GM19035 (cell line): Measurements from ENCODE around the gene IMMP2L.

Source experiments
- ATAC-seq: cut with Tn5 transposase; IDR thresholded peaks from one replicate; pipeline ENCODE4 v1.9.1; 2021; ENCODE audit not compliant: unreplicated experiment

The IMMP2L gene

GRCh38 chr7:111229181-111229740 lies 333.0 kb downstream of the IMMP2L start:
- ATAC-seq: no peak

DNA sequence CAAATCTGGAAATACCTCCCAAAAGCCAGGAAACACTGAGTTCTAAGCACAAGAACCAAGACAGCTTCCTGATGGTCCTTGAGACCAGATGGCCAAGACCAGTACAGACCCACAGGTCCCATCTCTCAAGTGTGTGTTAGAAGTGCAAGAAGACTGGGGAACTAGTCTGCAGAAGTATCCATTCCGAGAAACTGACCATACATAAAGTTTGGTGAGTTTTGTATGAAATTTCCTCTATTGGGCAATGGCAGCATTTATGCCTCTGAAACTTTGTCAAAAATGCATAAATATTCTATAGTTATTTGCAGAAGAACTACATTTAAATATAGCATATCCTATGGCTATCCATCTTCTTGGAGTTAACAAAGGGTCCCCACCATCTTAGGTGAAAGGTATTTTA lies 333.9 kb downstream of the IMMP2L start:
- no peak for ATAC-seq

GRCh38 chr7:111226800-111227199 lies 335.5 kb downstream of the IMMP2L start:
- ATAC-seq: no peak

- ATAC-seq: no peak
Observed at GRCh38 chr7:111224354-111225231, 337.7 kb downstream of the IMMP2L start.

DNA sequence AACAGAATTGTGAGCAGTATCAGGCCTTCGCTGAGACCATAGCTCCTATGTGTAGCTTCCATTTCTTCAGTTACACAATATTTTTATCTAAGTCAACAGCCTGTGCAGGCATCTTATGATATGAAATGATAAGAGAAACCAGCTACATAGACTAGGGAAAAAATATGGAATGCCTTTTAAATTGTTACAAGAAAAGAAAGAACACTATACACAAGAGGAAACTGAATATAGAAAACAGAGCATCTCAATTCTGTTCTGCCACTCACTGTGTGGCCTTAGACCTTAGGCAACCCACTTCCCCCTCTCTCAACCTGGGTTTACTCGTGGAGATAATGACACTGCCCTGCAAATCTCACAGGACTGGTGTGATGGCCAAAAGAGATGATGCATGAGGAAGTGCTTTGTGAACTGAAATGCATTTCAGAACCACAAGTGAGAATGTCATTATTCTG lies 338.5 kb downstream of the IMMP2L start:
- ATAC-seq: no peak

DNA sequence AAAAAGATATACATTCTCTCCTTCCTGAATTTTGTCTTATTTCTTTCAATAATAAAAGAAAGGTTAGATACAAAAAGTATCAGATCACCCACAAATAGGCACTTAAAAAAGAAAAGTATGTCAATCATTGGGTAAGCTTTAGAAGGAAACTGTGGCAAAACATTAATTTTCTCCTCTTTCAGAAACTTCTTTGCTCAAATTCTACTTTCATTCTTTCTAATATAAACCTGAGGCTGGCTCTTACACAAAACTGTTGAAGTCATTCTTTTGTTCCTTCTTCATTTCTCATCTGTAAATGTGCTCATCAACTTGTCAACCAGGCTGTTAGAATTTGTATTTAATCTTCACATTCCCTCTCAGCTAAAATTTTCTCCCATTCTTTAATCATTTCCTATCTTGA lies 346.7 kb downstream of the IMMP2L start:
- ATAC-seq: no peak

- no peak for ATAC-seq
Observed at GRCh38 chr7:111212857-111213523, 349.3 kb downstream of the IMMP2L start.

- ATAC-seq: no peak
Observed at GRCh38 chr7:111210996-111211395, 351.3 kb downstream of the IMMP2L start.

- ATAC-seq: no peak
Observed at GRCh38 chr7:111210043-111210442, 352.2 kb downstream of the IMMP2L start.

DNA sequence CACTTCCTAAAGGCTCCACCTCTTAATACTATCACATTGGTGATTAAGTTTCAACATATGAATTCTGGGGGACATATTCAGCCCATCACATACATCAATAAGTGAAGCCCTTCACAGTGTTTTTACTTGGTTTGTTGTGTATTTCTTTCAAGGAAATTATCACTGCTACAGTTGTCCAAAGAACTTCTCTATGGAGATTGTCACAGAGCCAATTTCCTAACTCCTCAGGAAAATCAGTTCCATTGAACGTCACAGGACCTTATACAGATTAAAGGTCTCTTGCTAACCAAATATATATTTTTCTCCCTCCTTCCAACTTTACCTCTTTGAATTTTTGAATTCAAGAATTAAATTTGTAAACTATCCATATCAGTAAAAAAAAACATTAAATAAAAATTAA lies 357.0 kb downstream of the IMMP2L start:
- ATAC-seq: no peak

DNA sequence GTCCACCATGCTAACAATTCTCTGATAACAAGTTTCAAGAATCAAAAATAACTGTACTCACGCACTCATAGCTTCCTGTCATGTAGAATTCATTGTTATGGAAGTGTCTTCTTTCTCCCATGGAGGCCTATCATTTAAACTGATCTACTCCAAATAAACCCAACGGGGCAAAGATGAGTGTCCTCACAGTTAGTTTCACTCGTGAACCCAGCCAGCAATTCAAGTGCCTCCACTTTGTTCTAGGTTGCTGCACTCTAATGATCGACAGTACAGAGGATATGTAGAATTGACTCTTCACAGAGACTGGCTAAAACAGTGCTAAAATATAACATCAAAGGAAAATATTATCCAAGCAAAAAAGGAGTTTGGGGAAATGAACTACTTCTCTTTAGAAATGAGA lies 360.0 kb downstream of the IMMP2L start:
- no peak for ATAC-seq

- no peak for ATAC-seq
Observed at GRCh38 chr7:111199643-111200042, 362.6 kb downstream of the IMMP2L start.

GRCh38 chr7:111198255-111198654 lies 364.0 kb downstream of the IMMP2L start:
- no peak for ATAC-seq

DNA sequence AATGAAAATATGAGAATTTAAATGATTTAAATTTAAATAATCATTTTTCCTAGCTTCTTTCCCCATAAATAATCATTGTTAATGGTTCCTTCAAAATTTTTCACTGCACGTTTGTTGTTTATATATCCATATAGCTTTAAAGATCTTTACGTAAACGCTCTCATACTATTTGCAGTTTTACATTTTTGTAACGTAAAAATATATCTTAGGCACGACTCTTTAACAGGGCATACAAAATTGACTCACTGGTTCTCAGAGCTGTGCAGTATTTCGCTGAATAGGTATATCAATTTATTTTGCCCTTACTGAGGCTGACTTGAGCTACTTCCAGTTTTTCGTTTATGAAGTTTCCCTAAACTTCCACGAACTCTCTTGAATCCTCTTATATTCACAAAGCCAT lies 365.6 kb downstream of the IMMP2L start:
- ATAC-seq: no peak

GRCh38 chr7:111192614-111193413 lies 369.5 kb downstream of the IMMP2L start:
- no peak for ATAC-seq

DNA sequence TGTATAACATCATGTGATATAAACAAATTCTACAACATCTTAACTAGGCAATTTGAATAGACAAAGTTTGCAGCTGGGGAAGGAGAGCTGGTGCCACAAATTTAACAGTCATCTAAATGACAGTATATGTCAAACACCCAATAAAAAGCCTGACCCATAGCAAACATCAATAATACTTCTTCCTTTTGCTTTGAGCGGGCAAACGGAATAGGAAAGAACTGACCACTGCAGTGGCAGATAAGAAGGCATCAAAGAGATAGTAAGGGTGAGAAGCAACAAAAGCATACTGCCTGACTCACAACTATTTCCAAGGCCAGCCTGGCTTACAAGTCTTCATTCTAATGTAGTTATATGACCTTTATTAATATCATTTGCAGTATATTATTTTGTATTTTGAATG lies 371.5 kb downstream of the IMMP2L start:
- ATAC-seq: no peak

GRCh38 chr7:111184987-111185386 lies 377.3 kb downstream of the IMMP2L start:
- no peak for ATAC-seq

DNA sequence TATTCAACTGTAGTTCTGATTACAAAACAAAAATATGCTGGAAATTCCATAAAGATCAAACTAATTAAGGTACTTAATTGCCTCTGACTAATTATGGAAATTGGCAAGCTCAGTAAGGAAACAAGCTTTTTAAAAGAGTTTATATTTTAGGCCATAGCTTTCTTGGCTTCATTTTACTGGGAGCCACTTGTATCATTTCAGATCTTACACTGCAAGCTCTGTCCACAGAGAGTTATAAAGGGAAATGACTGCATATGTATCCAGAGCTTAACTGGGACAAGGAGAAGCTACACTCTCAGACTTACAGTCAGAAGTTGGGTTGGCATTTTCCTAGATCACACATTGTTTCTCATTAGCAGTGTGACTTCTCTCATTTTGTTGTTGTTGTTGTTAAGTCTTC lies 379.0 kb downstream of the IMMP2L start:
- ATAC-seq: no peak

- no peak for ATAC-seq
Observed at GRCh38 chr7:111180338-111180737, 382.0 kb downstream of the IMMP2L start.

GRCh38 chr7:111175908-111176441 lies 386.3 kb downstream of the IMMP2L start:
- ATAC-seq: no peak

GRCh38 chr7:111174510-111174909 lies 387.8 kb downstream of the IMMP2L start:
- no peak for ATAC-seq
